Stimulated activated CD4-positive, alpha-beta T cell treated with anti-CD3 and anti-CD28 coated beads, Interleukin-15, amount 100 ng/mL, for 24 hours (primary cell): ENCODE measurements around the gene PXDN.
"Not testable (repeated sequence)": the region's sequence is repeated elsewhere in the genome, so short reads cannot be mapped to it uniquely, and the experiment has no call there.

Source experiments
- DNase-seq: peaks from one replicate; pipeline ENCODE4 v3.0.0-alpha.2; 2020

PXDN gene

GRCh38 chr2:1744446-1745170, at the start of gene PXDN:
Gene PXDN, minus strand, starts transcription at chr2:1744515. Its CDS starts 60 bp downstream, at chr2:1744455.
- no peak for DNase-seq

GRCh38 chr2:1793868-1794445, 49.6 kb upstream of the PXDN start:
- DNase-seq = no peak

GRCh38 chr2:1793001-1793867, 48.9 kb upstream of the PXDN start:
- no peak for DNase-seq

- no peak for DNase-seq
Measured at GRCh38 chr2:1791685-1792435, 47.5 kb upstream of the PXDN start.

GRCh38 chr2:1791006-1791605, 46.8 kb upstream of the PXDN start:
- DNase-seq = no peak

GRCh38 chr2:1790473-1790872, 46.2 kb upstream of the PXDN start:
- DNase-seq = no peak

GRCh38 chr2:1789610-1790009, 45.3 kb upstream of the PXDN start:
- DNase-seq = no peak

GRCh38 chr2:1788478-1788959, 44.2 kb upstream of the PXDN start:
- no peak for DNase-seq

GRCh38 chr2:1787755-1788477, 43.6 kb upstream of the PXDN start:
- DNase-seq = no peak

GRCh38 chr2:1784986-1785617, 40.8 kb upstream of the PXDN start:
- no peak for DNase-seq

- no peak for DNase-seq
Measured at GRCh38 chr2:1784087-1784486, 39.8 kb upstream of the PXDN start.

GRCh38 chr2:1782514-1782913, 38.2 kb upstream of the PXDN start:
- DNase-seq = no peak

GRCh38 chr2:1781291-1782080, 37.2 kb upstream of the PXDN start:
- DNase-seq = peak; percentile 55

- DNase-seq = no peak
Measured at GRCh38 chr2:1780693-1781092, 36.4 kb upstream of the PXDN start.

GRCh38 chr2:1780054-1780453, 35.7 kb upstream of the PXDN start:
- not testable (repeated sequence) for DNase-seq

- no peak for DNase-seq
Measured at GRCh38 chr2:1778566-1778965, 34.3 kb upstream of the PXDN start.

GRCh38 chr2:1777781-1778180, 33.5 kb upstream of the PXDN start:
- no peak for DNase-seq

GRCh38 chr2:1777156-1777555, 32.8 kb upstream of the PXDN start:
- no peak for DNase-seq

- no peak for DNase-seq
Measured at GRCh38 chr2:1775511-1776035, 31.3 kb upstream of the PXDN start.

- DNase-seq = no peak
Measured at GRCh38 chr2:1774929-1775328, 30.6 kb upstream of the PXDN start.
